HEK293T (cell line): ENCODE data around the gene ZIC1.

Experiments
- ELF4 ChIP-seq: fragments of 450-650 bp; IDR thresholded peaks from 2 replicates; pipeline ENCODE4 v1.6.1; 2017; ENCODE audit warnings: antibody characterized with exemption
- FOXA1 ChIP-seq: fragments of 450-650 bp; IDR thresholded peaks from 2 replicates; pipeline ENCODE4 v1.6.1; 2016; ENCODE audit warnings: mild to moderate bottlenecking
- FOXM1 ChIP-seq: fragments of 450-650 bp; IDR thresholded peaks from 2 replicates; pipeline ENCODE4 v1.6.1; 2017; ENCODE audit warnings: mild to moderate bottlenecking, borderline replicate concordance
- NFRKB ChIP-seq: fragments of 450-650 bp; IDR thresholded peaks from 2 replicates; pipeline ENCODE4 v1.6.1; 2016; ENCODE audit warnings: mild to moderate bottlenecking, moderate library complexity
- TF ChIP-seq, protein P1 (sequence below): fragments of 450-650 bp; IDR thresholded peaks from 2 replicates; pipeline ENCODE4 v1.6.1; 2016

- TF ChIP-seq ELF4: no peak
- TF ChIP-seq NFRKB: no peak
- no peak for TF ChIP-seq FOXM1
- TF ChIP-seq, protein P1, sequence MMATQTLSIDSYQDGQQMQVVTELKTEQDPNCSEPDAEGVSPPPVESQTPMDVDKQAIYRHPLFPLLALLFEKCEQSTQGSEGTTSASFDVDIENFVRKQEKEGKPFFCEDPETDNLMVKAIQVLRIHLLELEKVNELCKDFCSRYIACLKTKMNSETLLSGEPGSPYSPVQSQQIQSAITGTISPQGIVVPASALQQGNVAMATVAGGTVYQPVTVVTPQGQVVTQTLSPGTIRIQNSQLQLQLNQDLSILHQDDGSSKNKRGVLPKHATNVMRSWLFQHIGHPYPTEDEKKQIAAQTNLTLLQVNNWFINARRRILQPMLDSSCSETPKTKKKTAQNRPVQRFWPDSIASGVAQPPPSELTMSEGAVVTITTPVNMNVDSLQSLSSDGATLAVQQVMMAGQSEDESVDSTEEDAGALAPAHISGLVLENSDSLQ: no peak
- no peak for TF ChIP-seq FOXA1
Observed at GRCh38 chr3:147368151-147368550, 41.0 kb upstream of the ZIC1 start.
